IMR-90 (cell line): Measurements from ENCODE around the gene IL37.

Experiments used
- CTCF ChIP-seq: conservative IDR thresholded peaks from 2 replicates; pipeline ENCODE4 v1.5.1; 2012; ENCODE audit warnings: mild to moderate bottlenecking, low read depth, low read length, improper control_type of control experiment
- SMC3 ChIP-seq: fragments of 150-350 bp; IDR thresholded peaks from 2 replicates; pipeline ENCODE4 v1.6.1; 2016; ENCODE audit warnings: low read depth, mild to moderate bottlenecking, antibody characterized with exemption, low read length, moderate library complexity

- TF ChIP-seq CTCF (no peak), SMC3 (no peak)
Measured at GRCh38 chr2:112915300-112916144, 4.6 kb downstream of the IL37 start.
